ENCODE results near the gene NCDN.

NCDN gene

GRCh38 chr1:35557611-35558373 lies at the start of gene NCDN:
Gene NCDN, plus strand, starts transcription at chr1:35557799. Its CDS starts 392 bp downstream, at chr1:35558191.
- peak; percentile 96 for DNase-seq

- DNase-seq, result no peak
Observed at GRCh38 chr1:35507947-35508346, 49.7 kb upstream of the NCDN start.

- DNase-seq, result no peak
Observed at GRCh38 chr1:35509558-35509957, 48.0 kb upstream of the NCDN start.

GRCh38 chr1:35511305-35511704 lies 46.3 kb upstream of the NCDN start:
- DNase-seq, result no peak

GRCh38 chr1:35518183-35518582 lies 39.4 kb upstream of the NCDN start:
- DNase-seq, result no peak

GRCh38 chr1:35519432-35519831 lies 38.2 kb upstream of the NCDN start:
- no peak for DNase-seq

- no peak for DNase-seq
Observed at GRCh38 chr1:35524106-35524505, 33.5 kb upstream of the NCDN start.

GRCh38 chr1:35530168-35530567 lies 27.4 kb upstream of the NCDN start:
- no peak for DNase-seq

- DNase-seq, result no peak
Observed at GRCh38 chr1:35530946-35531345, 26.7 kb upstream of the NCDN start.

- no peak for DNase-seq
Observed at GRCh38 chr1:35531368-35531767, 26.2 kb upstream of the NCDN start.

GRCh38 chr1:35532497-35533223 lies 24.9 kb upstream of the NCDN start:
- no peak for DNase-seq

GRCh38 chr1:35533586-35533985 lies 24.0 kb upstream of the NCDN start:
- DNase-seq, result no peak

GRCh38 chr1:35535243-35535642 lies 22.4 kb upstream of the NCDN start:
- DNase-seq, result no peak

GRCh38 chr1:35536556-35537162 lies 20.9 kb upstream of the NCDN start:
- DNase-seq, result no peak

- no peak for DNase-seq
Observed at GRCh38 chr1:35537806-35538205, 19.8 kb upstream of the NCDN start.

- DNase-seq, result peak; percentile 61
Observed at GRCh38 chr1:35539073-35539823, 18.4 kb upstream of the NCDN start.

GRCh38 chr1:35539824-35540261 lies 17.8 kb upstream of the NCDN start:
- no peak for DNase-seq

- peak; percentile 76 for DNase-seq
Observed at GRCh38 chr1:35544976-35545375, 12.6 kb upstream of the NCDN start.

- DNase-seq, result no peak
Observed at GRCh38 chr1:35546614-35547013, 11.0 kb upstream of the NCDN start.

- no peak for DNase-seq
Observed at GRCh38 chr1:35553851-35554250, 3.7 kb upstream of the NCDN start.

- no peak for DNase-seq
Observed at GRCh38 chr1:35554266-35555211, 3.1 kb upstream of the NCDN start.

- no peak for DNase-seq
Observed at GRCh38 chr1:35555212-35555584, 2.4 kb upstream of the NCDN start.
